Measurements from ENCODE around the gene ZNF777.

The ZNF777 gene

DNA sequence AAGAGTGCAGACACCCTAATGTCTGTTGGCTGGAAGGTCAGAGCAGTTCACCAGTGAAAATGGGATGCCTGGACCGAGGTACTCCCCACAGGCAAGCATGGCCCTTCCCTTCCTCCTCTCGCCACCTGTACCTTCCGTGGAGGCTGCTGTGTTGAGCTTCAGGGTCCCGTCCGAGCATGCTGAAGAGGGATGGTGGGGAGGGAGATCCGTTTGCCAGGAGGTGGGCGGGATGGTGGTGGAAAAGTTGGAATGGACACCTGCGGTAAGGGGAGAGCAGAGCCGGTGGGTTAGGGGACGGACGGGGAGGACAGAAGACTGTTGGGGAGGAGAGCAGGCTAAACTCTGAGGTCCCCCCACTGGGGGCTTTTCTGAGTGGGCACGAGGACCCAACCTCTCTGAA lies 15.9 kb upstream of the ZNF777 start:
- no peak for DNase-seq (ENCODE audit: low read depth)

DNA sequence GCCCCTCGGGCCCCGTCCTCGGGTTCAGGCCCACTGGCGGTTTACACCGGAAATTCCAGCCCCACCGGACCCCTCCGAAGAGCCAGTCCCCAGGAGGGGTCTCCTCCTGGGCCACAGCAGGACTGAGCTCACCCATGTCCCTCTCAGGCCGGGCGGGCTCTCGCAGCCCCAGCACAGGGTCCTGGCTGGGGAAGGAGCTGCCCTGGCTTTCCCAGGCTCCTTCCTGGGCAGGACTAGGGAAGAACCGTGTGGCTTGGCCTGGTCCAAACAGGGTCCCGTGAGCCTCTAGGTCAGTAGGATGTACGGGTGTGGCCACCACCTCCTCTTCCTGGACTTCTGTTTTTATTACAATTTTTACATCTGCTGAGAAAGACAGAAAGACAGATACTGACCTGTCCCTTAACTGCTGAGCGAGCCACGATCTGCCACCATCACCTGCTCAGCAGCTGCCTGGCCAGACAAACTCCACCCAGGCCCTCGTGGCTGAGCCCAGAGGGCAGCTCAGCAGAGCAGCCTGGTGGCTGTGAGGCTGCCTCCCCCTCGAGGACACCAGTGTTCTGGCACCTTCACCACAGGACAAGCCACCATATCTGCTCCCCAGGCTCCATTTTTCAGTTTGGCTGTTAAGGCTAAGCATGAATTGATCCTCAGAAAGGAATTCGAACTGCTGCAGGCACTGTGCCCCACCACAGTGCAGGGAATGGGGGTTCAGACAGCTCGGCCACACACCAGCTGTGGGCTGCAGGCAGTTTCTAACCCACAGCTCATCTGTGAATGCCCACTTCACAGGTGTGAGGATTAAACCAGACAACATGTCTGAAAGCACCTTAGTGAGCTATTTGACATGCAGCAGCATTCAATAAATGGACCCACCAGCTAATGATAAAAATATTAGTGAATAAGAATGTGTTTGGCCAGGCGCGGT lies 14.5 kb upstream of the ZNF777 start:
- no peak for DNase-seq (ENCODE audit: low read depth)

GRCh38 chr7:149474309-149475120 lies 13.7 kb upstream of the ZNF777 start:
- no peak for DNase-seq (ENCODE audit: low read depth)

- DNase-seq (ENCODE audit: low read depth) = no peak
Observed at GRCh38 chr7:149473251-149473650, 12.4 kb upstream of the ZNF777 start.

GRCh38 chr7:149471289-149471953 lies 10.6 kb upstream of the ZNF777 start:
- no peak for DNase-seq (ENCODE audit: low read depth)

GRCh38 chr7:149469806-149470205 lies 8.9 kb upstream of the ZNF777 start:
- DNase-seq (ENCODE audit: low read depth) = no peak

DNA sequence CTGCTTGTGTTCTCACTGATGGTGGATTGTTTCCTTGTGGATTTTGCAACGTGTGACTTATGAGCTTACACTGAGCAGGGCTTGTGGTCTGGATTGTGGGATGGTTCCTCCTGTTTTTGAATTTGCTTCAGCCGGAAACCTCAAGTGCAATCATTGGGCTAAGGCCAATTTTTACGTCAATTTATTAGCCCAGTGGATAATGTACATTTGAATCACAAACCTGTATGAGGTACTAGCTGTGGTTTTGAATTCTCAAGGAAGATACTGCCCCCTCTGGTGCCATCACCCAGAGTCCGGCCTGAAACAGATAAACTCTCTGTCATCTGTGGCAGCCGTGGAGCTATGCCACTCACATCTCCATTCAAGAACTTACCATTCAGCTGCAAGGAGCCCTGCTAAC lies 7.3 kb upstream of the ZNF777 start:
- DNase-seq (ENCODE audit: low read depth) = no peak

DNA sequence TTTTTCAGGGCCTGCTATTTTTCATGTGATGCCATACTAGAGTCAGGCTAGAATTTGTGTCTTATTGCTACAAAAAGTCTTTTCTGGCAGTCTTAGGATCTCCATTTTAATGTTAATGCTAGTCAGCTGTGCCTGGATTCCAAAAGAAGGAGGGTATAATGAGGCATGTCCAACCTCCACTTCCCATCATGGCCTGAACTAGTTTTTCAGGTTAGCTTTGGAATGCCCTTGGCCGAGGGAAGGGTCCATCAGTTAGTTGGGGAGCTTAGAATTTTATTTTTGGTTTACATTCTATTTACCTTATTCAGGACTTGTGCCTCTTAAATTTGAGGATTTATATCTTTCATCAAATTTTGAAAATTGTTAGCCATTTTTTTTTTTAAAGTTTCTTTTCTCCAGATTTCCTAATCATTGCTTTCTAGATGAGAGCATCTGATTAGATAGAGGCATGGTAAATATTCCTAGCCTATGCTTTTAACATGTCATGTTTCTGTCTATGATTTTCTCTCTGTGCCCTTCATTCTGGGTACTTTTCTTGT lies 6.5 kb upstream of the ZNF777 start:
- DNase-seq (ENCODE audit: low read depth) = no peak

DNA sequence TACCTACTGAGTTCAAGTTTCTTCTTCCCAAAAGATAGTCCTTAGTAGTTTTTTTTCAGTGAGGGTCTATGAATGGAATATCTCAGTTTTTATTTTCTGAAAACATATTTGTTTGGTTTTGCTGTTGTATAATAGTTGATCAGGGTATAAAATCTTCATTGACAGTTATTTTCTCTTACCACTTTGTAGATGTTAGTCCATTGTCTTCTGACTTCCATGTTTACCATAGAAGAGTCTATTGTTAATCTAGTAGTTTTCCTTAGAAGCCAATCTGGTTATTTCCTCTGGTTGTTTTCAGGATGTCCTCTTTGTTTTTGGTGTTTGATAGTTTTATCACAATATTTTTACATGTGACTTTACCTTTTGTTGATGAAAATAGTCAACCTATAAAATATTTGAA lies 5.5 kb upstream of the ZNF777 start:
- DNase-seq (ENCODE audit: low read depth) = no peak

- no peak for DNase-seq (ENCODE audit: low read depth)
Observed at GRCh38 chr7:149463500-149464161, 2.8 kb upstream of the ZNF777 start.

- DNase-seq (ENCODE audit: low read depth) = no peak
Observed at GRCh38 chr7:149462101-149462520, 1.2 kb upstream of the ZNF777 start.

GRCh38 chr7:149459540-149460452 lies 1.1 kb downstream of the ZNF777 start:
- DNase-seq (ENCODE audit: low read depth) = no peak

GRCh38 chr7:149459201-149459539 lies 1.7 kb downstream of the ZNF777 start:
- no peak for DNase-seq (ENCODE audit: low read depth)

DNA sequence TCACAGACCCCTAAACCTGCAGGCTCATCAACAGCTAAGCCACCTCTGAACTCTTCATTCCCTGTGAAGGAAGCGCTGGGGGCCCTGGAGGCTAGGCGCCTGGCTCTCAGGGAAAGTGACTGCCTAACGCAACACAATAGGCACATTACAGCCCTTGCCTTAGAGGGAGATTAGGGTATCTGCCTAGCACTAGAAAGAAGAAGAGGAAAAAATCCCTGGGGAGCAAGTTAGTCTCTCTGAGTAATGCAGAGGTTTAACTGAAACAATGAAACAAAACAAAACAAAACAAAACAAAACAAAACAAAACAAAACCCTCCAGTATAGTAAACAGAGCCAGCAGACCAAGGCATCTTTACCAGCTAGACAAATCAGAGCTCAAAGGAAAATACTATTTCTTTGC lies 2.6 kb downstream of the ZNF777 start:
- no peak for DNase-seq (ENCODE audit: low read depth)

GRCh38 chr7:149457766-149458165 lies 3.1 kb downstream of the ZNF777 start:
- DNase-seq (ENCODE audit: low read depth) = no peak

DNA sequence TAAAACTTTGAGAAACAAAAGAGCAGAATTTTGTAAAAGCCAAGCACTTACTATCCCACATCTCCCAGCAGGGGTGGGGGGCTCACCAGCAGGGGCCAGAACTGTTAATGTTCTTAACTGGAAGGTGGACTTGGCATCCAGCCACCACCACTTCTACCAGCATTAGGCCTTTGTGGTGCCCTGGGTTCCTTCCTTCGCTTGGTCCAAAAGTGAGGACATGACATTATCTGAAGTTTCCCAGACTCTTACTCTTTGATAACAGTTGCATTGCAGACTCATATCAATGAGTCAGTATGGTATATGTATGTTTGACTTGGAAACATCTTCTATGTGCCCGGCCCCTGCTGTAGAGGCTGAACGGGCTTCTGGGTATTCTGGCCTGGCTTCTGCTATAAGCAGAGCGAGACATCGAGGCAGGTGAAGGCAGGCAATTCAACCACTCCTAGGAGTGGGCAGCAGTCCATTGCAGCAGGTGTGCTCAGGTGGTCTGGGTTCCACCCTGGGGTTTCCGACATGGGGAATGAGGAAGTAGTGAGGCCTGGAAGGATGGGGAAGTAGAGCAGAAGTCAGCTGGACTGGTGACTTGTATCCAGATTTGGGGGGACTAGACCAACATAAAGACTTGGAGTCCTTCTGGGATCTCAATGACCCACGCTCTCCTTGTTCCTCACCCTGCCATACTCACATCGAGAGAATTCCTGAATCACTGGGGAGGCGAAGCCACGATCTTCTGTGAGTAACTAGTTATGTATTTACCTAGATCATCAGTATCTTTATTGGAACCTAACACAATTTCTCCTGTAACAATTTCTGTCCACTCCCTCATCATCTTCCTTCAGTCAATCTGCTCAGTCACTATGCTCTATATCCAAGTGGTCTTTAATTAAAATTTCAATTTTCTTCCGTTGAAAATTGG lies 4.1 kb downstream of the ZNF777 start:
- no peak for DNase-seq (ENCODE audit: low read depth)

- DNase-seq (ENCODE audit: low read depth) = no peak
Observed at GRCh38 chr7:149455175-149455950, 5.5 kb downstream of the ZNF777 start.

- no peak for DNase-seq (ENCODE audit: low read depth)
Observed at GRCh38 chr7:149454750-149455149, 6.1 kb downstream of the ZNF777 start.

DNA sequence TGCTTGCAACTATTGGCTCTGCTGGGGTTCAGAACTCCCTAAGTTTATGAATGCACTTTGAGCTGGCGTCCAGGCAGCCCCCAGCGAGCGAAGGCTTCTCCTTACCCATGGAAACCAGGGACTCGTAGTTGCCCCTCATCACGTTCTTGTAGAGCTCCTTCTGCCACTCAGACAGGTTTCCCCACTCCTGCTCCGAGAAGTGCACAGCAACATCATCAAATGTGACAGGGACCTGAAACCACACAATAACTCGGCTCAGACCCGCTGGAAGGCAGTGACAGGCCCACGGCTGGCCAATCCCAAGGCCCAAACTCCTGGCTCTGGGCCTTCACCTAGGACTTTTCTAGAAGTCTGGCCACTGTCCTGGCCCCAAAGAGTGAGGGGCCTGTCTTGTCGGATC lies 6.9 kb downstream of the ZNF777 start:
- no peak for DNase-seq (ENCODE audit: low read depth)

Measured in T-helper 22 cell (primary cell).